B cell (primary cell): ENCODE measurements around the gene CCM2. TPM values are rescaled to one million over a fixed set of nuclear protein-coding genes. Genes with fewer than 3 reads are reported as not detected.
"Not testable (repeated sequence)": the region's sequence is repeated elsewhere in the genome, so short reads cannot be mapped to it uniquely, and the experiment has no call there.

Experiments used
- ATAC-seq: fragments of 200-7000 bp; cut with Tn5 transposase; one replicate; pipeline ENCODE4 v1.10.0; 2021; ENCODE audit warnings: low read depth, mild to moderate bottlenecking, moderate number of reproducible peaks, moderate library complexity
- CTCF ChIA-PET: fragments of 350-600 bp; sonication (Branson Sonifier 250); formaldehyde crosslinking; loops from one replicate; lab custom pipeline; 2021; ENCODE audit warnings: antibody characterized with exemption, inconsistent platforms; lab: Charles Lee
- POLR2A ChIA-PET: fragments of 350-600 bp; sonication (Branson Sonifier 250); formaldehyde crosslinking; loops from one replicate; lab custom pipeline; 2021; ENCODE audit warnings: antibody characterized with exemption; lab: Charles Lee
- DNase-seq: peaks from one replicate; pipeline ENCODE4 v3.0.0; 2013
- H2AFZ ChIP-seq: 2 replicates; pipeline ENCODE4 v1.6.1; 2012; ENCODE audit warnings: mild to moderate bottlenecking, low read depth, low read length; ENCODE audit not compliant: insufficient read depth, poor library complexity, severe bottlenecking
- H3K27ac ChIP-seq, 2 donors: 1 replicate in 1 of 2; 2 replicates in 1 of 2; pipeline ENCODE4 v1.5.1; 2012 to 2013; ENCODE audit warnings: low read length in 2 of 2, mild to moderate bottlenecking in 2 of 2, moderate library complexity in 1 of 2
- H3K27me3 ChIP-seq, 4 experiments: fragments of 200-600 bp in 1 of 4; sonication (generic) in 1 of 4; replicated peaks in 1 of 4; 1 replicate in 2 of 4; 2 replicates in 2 of 4; pipeline versions ENCODE4 v1.6.1 to v1.7.0; 2013 to 2016; ENCODE audit warnings: low read length in 3 of 4, mild to moderate bottlenecking in 2 of 4, mixed read lengths in 1 of 4, moderate library complexity in 1 of 4; ENCODE audit not compliant: insufficient read depth in 4 of 4, control insufficient read depth in 3 of 4; ENCODE audit errors: control extremely low read depth in 1 of 4
- H3K36me3 ChIP-seq, 2 experiments: replicated peaks in 1 of 2; 1 replicate in 1 of 2; 2 replicates in 1 of 2; pipeline versions ENCODE4 v1.6.1 to v1.7.1; 2013; ENCODE audit warnings: low read length in 1 of 2; ENCODE audit not compliant: insufficient read depth in 2 of 2, control insufficient read depth in 1 of 2; ENCODE audit errors: control extremely low read depth in 1 of 2, extremely low read depth in 1 of 2
- H3K4me1 ChIP-seq, 2 donors: fragments of 200-600 bp in 1 of 2; sonication (generic) in 1 of 2; 1 replicate in 1 of 2; 2 replicates in 1 of 2; pipeline versions ENCODE4 v1.5.1 to v1.6.1; 2013 to 2017; ENCODE audit warnings: low read length in 2 of 2; ENCODE audit not compliant: control insufficient read depth in 2 of 2, insufficient read depth in 2 of 2
- H3K4me2 ChIP-seq: replicated peaks from 2 replicates; pipeline ENCODE3; 2012; ENCODE audit warnings: mild to moderate bottlenecking, low read depth, low read length; ENCODE audit not compliant: poor library complexity, severe bottlenecking
- H3K4me3 ChIP-seq, 5 experiments: fragments of 200-600 bp in 1 of 5; sonication (generic) in 1 of 5; 1 replicate in 3 of 5; 2 replicates in 2 of 5; pipeline versions ENCODE4 v1.5.1 to v1.7.0; 2011 to 2016; ENCODE audit warnings: low read length in 4 of 5, mild to moderate bottlenecking in 4 of 5, low read depth in 2 of 5, control low read depth in 1 of 5, moderate library complexity in 1 of 5; ENCODE audit not compliant: insufficient read depth in 1 of 5; ENCODE audit errors: control extremely low read depth in 1 of 5, extremely low read depth in 1 of 5
- H3K79me2 ChIP-seq: fragments of 200-600 bp; sonication (generic); one replicate; pipeline ENCODE4 v1.6.0; 2016; ENCODE audit warnings: low read length; ENCODE audit not compliant: control insufficient read depth, insufficient read depth
- H3K9ac ChIP-seq: fragments of 200-600 bp; sonication (generic); 2 replicates; pipeline ENCODE4 v1.6.1; 2017; ENCODE audit warnings: mild to moderate bottlenecking, low read length, moderate library complexity
- H3K9me3 ChIP-seq, 3 donors: one replicate each; pipeline versions ENCODE4 v1.6.1 to v1.7.1; 2013; ENCODE audit warnings: low read length in 2 of 3; ENCODE audit not compliant: control insufficient read depth in 2 of 3, insufficient read depth in 1 of 3; ENCODE audit errors: control extremely low read depth in 1 of 3
- H4K20me1 ChIP-seq: 2 replicates; pipeline ENCODE4 v1.6.0; 2012; ENCODE audit warnings: mild to moderate bottlenecking, low read length; ENCODE audit not compliant: insufficient read depth, control insufficient read depth, poor library complexity, severe bottlenecking
- H3K27ac Mint-ChIP-seq: one replicate; pipeline ENCODE4 v1.8.0; 2021; ENCODE audit warnings: mixed read lengths
- H3K27me3 Mint-ChIP-seq: one replicate; pipeline ENCODE4 v1.8.0; 2021; ENCODE audit warnings: mixed read lengths
- H3K4me1 Mint-ChIP-seq: one replicate; pipeline ENCODE4 v1.8.0; 2021; ENCODE audit warnings: mixed read lengths
- H3K4me3 Mint-ChIP-seq: one replicate; pipeline ENCODE4 v1.8.0; 2021; ENCODE audit warnings: mixed read lengths
- H3K9me3 Mint-ChIP-seq: one replicate; pipeline ENCODE4 v1.8.0; 2022; ENCODE audit warnings: mixed read lengths; ENCODE audit not compliant: insufficient read depth
- CTCF ChIP-seq: fragments of 200-600 bp; IDR thresholded peaks from one replicate; pipeline ENCODE4 v1.8.0; 2022; ENCODE audit warnings: antibody characterized with exemption, mild to moderate bottlenecking
- EZH2 ChIP-seq: IDR thresholded peaks from 2 replicates; pipeline ENCODE4 v1.6.1; 2012; ENCODE audit warnings: borderline replicate concordance, low read depth, mild to moderate bottlenecking, moderate library complexity, low read length; ENCODE audit not compliant: insufficient read depth, poor library complexity, severe bottlenecking
- whole genome bisulfite sequencing: methylation state at CpG from one replicate; pipeline ENCODE4 v1.1.5; 2013; ENCODE audit warnings: missing lambda C conversion rate; ENCODE audit not compliant: insufficient coverage; 5-methylcytosine and 5-hydroxymethylcytosine counted together
- intact Hi-C: fragments of 100-400 bp; cut with micrococcal nuclease; formaldehyde crosslinking; loops from one replicate; pipeline ENCODE4 v1.10.0; 2022
- polyA plus RNA-seq: library from polyadenylated mRNA; depleted of rRNA; stranded (reverse); fragments of >200 nt; gene quantifications from 2 replicates; pipeline ENCODE4 v1.2.3, GENCODE V29; 2012
- total RNA-seq, 2 donors: library from RNA; stranded (reverse); fragments of 120-200 nt in 1 of 2; gene quantifications; 1 replicate in 1 of 2; 2 replicates in 1 of 2; pipeline versions ENCODE4 v1.2.3 to v1.2.4, GENCODE V29; 2013 to 2022

CCM2 gene
- total and polyA plus RNA-seq, 2 donors (not counting 1 experiment from before 2014, with no cell fraction given) = 150 to 201 TPM

GRCh38 chr7:45024126-45024744 is 24.2 kb downstream of the CCM2 start:
- Histone ChIP-seq H3K4me3 (no peak overlapping the region), H4K20me1 (peaks cover 6% of the 10 kb centered on the region), H3K36me3 (peaks cover 0 to 4% of the 10 kb centered on the region in 2 experiments), H3K79me2 (peaks cover 85% of the 10 kb centered on the region), H3K4me1 (peaks cover 30 to 41% of the 10 kb centered on the region in 2 donors), H3K9ac (no peak overlapping the region), H2AFZ (no peak overlapping the region), H3K27ac (no peak overlapping the region), H3K4me2 (no peak overlapping the region), H3K27me3 (no peaks in the 10 kb centered on the region), H3K9me3 (no peaks in the 10 kb centered on the region)
- DNase-seq (no peak), ATAC-seq (no peak)
- Mint-ChIP-seq H3K4me3 (no peak overlapping the region), H3K27ac (peak overlapping the region; percentile 43), H3K27me3 (no peaks in the 10 kb centered on the region), H3K4me1 (peaks cover 55% of the 10 kb centered on the region), H3K9me3 (no peaks in the 10 kb centered on the region)
- no peak for TF ChIP-seq CTCF
- TF ChIP-seq EZH2 = no peak
- ChIA-PET CTCF (no interaction called here), POLR2A (interaction anchor here (0.6 kb wide), 1 partner anchor 8 kb away, joined by 4 read pairs; no protein-coding TSS in a partner anchor)
- 100% methylated on average over 1 of the region's 2 CpGs for WGBS
- intact Hi-C loops = loop anchor here (10.0 kb wide), 1 partner anchor 979 kb away; the partner anchor contains the start of gene DBNL

GRCh38 chr7:45025473-45025872 is 25.5 kb downstream of the CCM2 start:
- POLR2A ChIA-PET = interaction anchor here (4.6 kb wide), 1 partner anchor 26 kb away, joined by 77 read pairs; the partner anchor contains the start of gene CCM2
- not testable (repeated sequence) for H3K4me3 ChIP-seq, H3K27me3 Mint-ChIP-seq, DNase-seq, H3K27me3 ChIP-seq, H3K9me3 Mint-ChIP-seq, H3K9ac ChIP-seq, H3K36me3 ChIP-seq, H3K9me3 ChIP-seq, ATAC-seq, H2AFZ ChIP-seq
- Histone ChIP-seq H3K27ac (peak overlapping the region in 1 of 2 donors; percentile 70), H3K79me2 (peaks cover 85% of the 10 kb centered on the region), H3K4me1 (peaks cover 42 to 53% of the 10 kb centered on the region in 2 donors), H4K20me1 (peaks cover 18% of the 10 kb centered on the region), H3K4me2 (peak overlapping the region; percentile 88)
- Mint-ChIP-seq H3K4me3 (peak overlapping the region; percentile 50), H3K4me1 (peaks cover 62% of the 10 kb centered on the region), H3K27ac (peak overlapping the region; percentile 84)
- CTCF ChIA-PET = interaction anchor here (1.3 to 4.8 kb wide), 2 partner anchors 24 to 111 kb away, joined by 3 to 40 read pairs; no protein-coding TSS in a partner anchor
- intact Hi-C loops = loop anchor here (5.0 to 10.0 kb wide), 4 partner anchors 37 to 981 kb away; partner anchors contain the start of genes DBNL, H2AZ2 and TMED4
- 98% methylated on average over 7 of the region's 12 CpGs for WGBS
